Inflammatory macrophage (primary cell): ENCODE results near the gene GSS.
"Not testable (repeated sequence)": the region's sequence is repeated elsewhere in the genome, so short reads cannot be mapped to it uniquely, and the experiment has no call there.

Source experiments
- DNase-seq, 2 donors: peaks; one replicate each; pipeline ENCODE4 v3.0.0-alpha.2; 2020 to 2022

Gene GSS

GRCh38 chr20:34898731-34899130 lies 56.9 kb downstream of the GSS start:
- not testable (repeated sequence) for DNase-seq

GRCh38 chr20:34898129-34898528 lies 57.5 kb downstream of the GSS start:
- not testable (repeated sequence) for DNase-seq

- no peak for DNase-seq
These were observed 59.5 kb downstream of the GSS start for GRCh38 chr20:34896086-34896621.

- DNase-seq, result no peak
These were observed 60.1 kb downstream of the GSS start for GRCh38 chr20:34895465-34895864.

- no peak for DNase-seq
These were observed 60.9 kb downstream of the GSS start for GRCh38 chr20:34894723-34895122.

GRCh38 chr20:34892671-34893070 lies 62.9 kb downstream of the GSS start:
- no peak for DNase-seq

- peak; percentile 80 to 83 for DNase-seq
These were observed 64.2 kb downstream of the GSS start for GRCh38 chr20:34891166-34892062.

- DNase-seq, result no peak
These were observed 67.1 kb downstream of the GSS start for GRCh38 chr20:34888468-34888867.

GRCh38 chr20:34887023-34887422 lies 68.6 kb downstream of the GSS start:
- DNase-seq, result no peak

- no peak for DNase-seq
These were observed 69.5 kb downstream of the GSS start for GRCh38 chr20:34886122-34886521.

GRCh38 chr20:34884260-34884659 lies 71.3 kb downstream of the GSS start:
- no peak for DNase-seq

- no peak for DNase-seq
These were observed 71.8 kb downstream of the GSS start for GRCh38 chr20:34883809-34884208.

GRCh38 chr20:34883087-34883688 lies 72.4 kb downstream of the GSS start:
- DNase-seq, result no peak

- no peak for DNase-seq
These were observed 73.9 kb downstream of the GSS start for GRCh38 chr20:34881689-34882088.

- not testable (repeated sequence) for DNase-seq
These were observed 74.6 kb downstream of the GSS start for GRCh38 chr20:34880971-34881370.

- DNase-seq, result no peak
These were observed 75.3 kb downstream of the GSS start for GRCh38 chr20:34880215-34880850.
